NCI-H2171 (cell line): ENCODE results near the gene HLA-DQB1.

ENCODE experiments used
- DNase-seq: peaks from one replicate; lab custom pipeline; 2025; lab: John Stamatoyannopoulos, UW

Gene HLA-DQB1

DNA sequence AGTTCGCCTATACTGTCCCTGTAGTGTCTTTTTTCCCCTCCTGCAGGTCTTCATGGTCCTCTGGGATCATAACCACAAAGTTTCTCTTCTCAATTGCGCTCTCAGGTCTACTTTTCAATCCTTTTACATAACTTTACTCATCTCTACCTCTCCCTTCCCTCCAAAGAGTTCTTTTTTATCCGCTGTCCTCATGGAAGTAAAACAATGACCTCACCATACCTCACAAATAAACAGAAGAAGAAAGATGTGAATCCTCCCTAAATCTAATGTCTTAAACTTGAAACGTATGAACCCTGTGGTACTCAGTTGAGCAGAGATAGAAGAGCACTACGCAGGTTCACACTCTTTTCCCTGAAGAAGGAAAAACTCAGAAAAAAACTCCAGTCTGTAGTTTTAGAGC, 41.3 kb downstream of the HLA-DQB1 start:
- DNase-seq: no peak

DNA sequence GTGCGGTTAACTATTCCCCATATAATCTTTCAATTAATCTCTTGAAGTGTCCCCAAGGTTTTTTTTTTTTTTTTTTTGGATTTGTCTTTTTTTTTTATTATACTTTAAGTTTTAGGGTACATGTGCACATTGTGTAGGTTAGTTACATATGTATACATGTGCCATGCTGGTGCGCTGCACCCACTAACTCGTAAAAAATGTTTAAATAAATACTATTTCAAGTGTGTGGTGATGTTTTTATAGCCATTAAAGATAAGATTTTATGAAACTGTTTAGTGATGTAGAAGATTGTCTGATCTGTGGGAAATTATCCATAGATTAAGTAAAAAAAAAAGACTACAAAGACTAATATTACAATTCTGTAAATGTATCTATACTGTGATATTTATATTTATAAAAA, 41.9 kb downstream of the HLA-DQB1 start:
- DNase-seq: no peak

DNA sequence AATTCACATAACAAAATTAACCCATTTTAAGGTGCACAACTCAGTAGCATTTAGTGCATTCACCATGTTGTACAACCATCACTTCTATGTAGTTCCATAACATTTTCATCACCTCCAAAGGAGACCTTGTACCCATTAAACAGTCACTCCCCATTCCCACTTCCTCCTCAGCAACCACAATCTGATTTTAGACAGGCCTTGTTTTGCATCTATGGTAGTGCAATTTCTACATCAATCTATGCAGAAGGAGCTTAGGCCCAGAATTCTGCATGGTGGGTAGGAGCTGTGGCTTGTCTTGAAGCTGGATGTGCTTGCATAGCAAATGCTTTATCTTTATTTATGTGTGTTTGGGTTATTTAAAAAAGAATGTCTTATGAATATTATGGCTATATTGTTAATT, 42.8 kb downstream of the HLA-DQB1 start:
- no peak for DNase-seq

DNA sequence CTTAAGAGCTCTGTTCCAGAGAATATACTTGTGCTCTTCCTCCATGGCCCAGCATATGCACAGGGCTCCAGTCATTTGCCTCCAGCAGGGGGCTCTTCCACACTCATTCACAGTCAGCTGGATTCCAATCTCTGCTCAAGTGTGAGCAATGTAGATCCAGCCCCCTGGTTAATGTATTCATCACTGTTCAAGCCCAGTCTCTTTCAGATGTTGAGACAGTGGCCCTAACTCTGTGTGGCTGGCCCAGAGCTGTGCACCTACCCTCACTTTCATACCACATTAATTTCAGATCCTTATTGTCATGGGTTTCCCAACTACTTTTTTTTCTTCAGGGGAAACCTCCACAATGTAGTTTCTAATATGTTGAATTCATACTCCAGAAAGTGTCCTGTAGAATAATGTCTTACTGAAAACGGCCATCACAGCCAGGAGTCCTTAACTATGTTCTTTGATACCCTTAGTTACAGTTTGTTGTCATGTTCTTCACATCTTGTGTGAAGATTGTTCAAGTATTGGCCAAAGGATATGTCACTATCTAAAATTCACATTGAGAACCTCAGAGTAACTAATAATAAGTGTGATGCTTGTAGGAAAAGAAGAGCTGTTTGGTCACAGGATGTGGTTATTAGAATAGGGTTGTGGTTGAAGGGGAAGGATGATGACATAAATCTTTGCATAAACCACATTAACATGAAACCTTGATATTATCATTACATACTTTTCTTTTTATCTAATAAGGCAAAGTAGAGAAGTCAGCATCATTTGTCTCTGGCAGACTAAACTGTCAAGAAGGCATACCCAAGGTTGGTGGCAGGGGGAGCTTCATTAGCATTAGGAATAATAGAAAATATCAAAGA, 43.7 kb downstream of the HLA-DQB1 start:
- no peak for DNase-seq

DNA sequence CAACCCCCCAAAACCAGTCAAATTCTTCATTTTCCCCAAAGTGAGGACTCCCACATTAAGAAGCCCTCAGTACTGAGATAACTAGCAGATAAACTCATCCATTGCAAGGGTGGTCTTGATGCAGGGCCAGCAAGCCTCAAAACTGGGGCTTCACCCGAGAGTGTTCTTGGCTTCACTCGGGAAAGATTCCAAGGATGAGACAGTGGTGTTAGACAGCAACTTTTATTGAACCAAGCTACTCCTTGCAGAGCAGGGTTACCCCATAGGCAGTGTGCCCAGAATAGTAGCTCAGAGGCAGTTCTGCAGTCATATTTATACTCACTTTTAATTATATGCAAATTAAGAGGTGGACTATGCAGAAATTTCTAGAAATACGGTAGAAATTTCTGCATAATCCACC, 45.1 kb downstream of the HLA-DQB1 start:
- DNase-seq: no peak

DNA sequence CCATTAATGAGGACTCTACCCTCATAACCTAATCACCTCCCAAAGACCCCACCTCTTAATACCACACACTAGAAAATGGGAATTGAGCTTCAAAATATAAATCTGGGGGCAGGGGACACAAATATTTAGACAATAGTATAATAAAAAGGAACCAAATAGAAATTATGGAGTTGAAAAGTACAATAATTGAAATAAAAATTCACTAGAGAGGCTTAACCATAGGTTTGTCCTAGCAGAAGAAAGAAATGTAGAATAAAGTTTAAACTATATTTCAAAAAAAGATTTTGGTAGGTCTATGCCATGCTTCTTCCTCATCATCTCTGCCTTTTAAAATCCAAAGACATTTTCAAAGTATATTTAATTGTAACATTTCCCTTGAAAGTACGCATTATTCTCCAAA, 48.7 kb downstream of the HLA-DQB1 start:
- DNase-seq: no peak

DNA sequence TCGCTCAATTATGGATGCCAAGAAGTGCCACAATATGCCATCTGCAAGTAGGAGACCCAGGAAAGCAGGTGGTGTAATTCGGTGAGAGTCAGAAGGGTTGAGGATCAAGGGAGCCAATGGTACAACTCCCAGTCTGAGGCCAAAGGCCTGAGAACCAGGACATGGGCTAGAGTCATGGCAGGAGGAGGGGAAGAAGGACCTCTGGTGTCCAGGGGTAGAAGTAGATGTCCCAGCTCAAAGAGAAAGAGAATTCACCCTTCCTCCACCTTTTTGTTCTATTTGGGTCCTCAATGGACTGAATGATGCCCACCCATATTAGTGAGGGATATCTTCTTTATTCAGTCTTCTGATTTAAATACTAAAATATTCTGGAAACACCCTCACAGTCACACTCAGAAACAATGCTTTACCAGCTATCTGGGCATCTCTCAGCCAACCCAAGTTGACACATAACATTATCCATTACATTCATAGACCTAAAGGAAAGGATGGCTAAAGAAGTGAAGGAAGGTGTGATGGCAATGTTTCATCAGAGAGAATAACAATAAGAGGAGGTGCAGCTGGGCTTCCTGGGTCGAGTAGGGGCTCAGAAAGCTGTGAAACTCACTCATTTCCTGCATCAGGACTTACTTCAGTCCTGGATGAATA, 50.4 kb downstream of the HLA-DQB1 start:
- DNase-seq: no peak

DNA sequence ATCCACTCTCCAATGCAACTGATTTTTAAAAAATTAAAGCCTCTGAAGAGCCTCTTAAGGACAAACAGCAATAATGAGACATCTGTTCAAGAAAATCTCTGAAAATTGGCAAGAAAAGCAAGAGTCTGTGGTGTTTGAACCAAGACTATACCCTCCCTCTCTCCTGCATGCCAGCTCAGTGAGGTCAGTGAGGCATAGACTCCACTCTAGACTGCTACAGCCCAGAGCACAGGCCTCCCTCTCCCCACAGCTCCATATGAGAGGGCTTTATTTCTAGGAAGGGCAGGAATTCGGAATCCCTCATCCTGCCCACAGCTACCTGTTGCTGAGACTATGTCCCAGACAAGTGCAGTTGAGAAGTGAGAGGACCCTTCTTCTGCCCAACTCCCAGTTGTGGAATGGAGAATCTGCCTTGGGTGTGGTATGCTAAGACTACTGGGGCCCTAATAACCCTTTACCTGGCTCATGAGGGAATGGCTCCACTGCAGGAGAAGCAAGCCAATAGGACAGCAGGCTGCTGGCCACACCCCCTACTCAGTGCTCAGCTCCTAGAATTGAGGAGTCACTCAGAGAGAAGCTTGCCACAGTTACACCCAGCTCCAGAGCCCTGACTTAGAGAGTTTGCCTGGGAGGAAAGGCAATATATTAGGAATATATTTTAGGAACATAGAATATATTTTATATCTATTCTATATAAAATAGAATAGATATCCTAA, 51.9 kb downstream of the HLA-DQB1 start:
- DNase-seq: no peak

DNA sequence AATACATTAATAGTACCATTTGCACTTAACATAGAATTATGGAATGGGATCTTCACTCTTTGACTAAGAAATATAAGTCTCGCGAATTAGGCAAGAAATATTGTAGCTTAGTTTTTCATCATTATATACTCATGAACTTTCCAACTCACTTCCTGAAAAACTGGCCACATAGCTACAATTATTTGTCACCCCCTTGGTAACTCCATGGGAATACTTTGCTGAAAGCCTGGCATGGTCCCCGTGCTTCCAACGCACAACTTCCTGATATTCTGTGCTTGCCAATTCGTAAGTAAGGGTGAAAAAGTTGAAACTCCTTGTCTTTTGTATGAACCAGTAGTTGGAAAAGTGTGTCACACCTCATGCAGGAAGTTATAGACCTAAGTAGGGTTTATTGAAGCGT, 53.0 kb downstream of the HLA-DQB1 start:
- DNase-seq: no peak

DNA sequence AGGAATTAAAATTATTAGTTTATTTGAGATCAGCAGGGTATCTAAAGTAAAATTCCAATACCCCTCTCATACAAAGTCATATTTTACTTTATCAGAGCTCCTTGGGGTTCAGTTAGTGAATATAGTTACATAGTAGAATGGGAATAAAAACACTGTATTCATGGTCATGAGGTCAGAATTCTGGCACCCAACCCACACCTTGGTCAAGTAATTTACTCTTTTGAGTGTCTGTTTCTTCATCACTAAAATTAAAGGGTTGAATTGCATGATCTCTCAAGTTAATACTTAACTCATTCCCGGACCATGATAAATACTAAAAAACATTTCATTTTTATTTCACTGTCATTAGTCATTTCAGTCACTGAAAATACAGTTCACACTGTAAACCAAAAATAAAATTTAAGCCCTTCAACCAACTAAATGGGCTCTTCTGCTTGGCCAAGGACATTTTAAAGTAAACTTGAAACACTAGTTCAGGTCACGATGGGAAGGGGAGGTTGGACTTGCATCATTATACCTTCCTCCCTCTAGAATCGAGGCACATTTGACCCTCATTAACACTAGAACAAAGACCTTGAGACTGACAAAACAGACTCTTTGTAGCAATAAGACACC, 55.7 kb downstream of the HLA-DQB1 start:
- no peak for DNase-seq

DNA sequence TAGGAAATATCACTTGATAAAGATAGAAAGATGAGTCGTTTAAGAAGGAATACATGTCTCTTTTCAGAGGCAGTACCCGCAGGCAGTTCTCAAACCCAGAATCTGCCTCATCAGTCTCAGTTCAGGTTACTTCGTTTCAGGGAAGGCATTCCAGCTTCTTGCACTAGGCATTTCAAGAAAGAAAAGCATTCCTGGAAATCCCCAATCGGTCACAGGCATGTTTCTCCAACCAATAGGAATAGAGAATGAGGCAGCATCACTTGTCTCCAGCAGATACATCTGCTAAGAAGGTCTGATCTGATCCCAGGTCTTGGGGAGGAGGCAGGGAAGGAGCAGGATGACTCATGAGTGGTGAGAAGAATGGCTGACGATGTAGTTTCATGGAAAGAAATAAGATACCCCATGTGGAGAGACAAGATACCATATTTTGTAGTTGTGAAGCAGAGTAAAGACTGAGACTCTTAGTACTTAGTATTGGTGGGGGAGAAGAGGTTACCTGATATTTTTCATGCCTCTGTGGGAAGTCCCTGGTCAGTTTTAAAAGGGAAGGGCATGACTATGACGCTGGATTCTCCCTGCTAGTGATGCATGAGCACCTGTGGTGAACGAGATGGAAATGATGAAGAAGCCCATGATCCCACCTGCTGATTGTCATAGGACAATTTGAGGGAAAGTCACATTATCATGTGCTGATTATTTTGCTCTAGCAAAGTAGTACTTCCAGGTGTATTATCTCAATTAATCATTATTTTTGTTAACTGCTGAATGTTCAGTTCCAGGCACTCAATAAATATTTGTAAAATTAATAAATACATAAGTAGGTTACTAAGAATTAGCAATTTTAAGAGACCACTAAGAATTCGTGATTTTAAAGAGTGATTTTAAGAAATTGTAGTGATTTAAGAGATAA, 56.5 kb downstream of the HLA-DQB1 start:
- DNase-seq: no peak
